KOPT-K1 (cell line): Measurements from ENCODE around the gene AP2B1.
"Not testable (repeated sequence)": the region's sequence is repeated elsewhere in the genome, so short reads cannot be mapped to it uniquely, and the experiment has no call there.

Experiments
- H3K27ac ChIP-seq: fragments of 200-600 bp; sonication (generic); 2 replicates; pipeline ENCODE4 v1.5.1; 2016; ENCODE audit warnings: antibody characterized with exemption, mild to moderate bottlenecking, low read depth, low read length; ENCODE audit not compliant: poor library complexity, severe bottlenecking
- H3K36me3 ChIP-seq: fragments of 200-600 bp; sonication (generic); 2 replicates; pipeline ENCODE4 v1.5.1; 2017; ENCODE audit warnings: antibody characterized with exemption, mild to moderate bottlenecking, low read length, moderate library complexity; ENCODE audit not compliant: insufficient read depth
- H3K9me3 ChIP-seq: fragments of 200-600 bp; sonication (generic); 2 replicates; pipeline ENCODE4 v1.5.1; 2017; ENCODE audit warnings: antibody characterized with exemption, low read length, mild to moderate bottlenecking; ENCODE audit not compliant: insufficient read depth, poor library complexity, severe bottlenecking

AP2B1 gene

DNA sequence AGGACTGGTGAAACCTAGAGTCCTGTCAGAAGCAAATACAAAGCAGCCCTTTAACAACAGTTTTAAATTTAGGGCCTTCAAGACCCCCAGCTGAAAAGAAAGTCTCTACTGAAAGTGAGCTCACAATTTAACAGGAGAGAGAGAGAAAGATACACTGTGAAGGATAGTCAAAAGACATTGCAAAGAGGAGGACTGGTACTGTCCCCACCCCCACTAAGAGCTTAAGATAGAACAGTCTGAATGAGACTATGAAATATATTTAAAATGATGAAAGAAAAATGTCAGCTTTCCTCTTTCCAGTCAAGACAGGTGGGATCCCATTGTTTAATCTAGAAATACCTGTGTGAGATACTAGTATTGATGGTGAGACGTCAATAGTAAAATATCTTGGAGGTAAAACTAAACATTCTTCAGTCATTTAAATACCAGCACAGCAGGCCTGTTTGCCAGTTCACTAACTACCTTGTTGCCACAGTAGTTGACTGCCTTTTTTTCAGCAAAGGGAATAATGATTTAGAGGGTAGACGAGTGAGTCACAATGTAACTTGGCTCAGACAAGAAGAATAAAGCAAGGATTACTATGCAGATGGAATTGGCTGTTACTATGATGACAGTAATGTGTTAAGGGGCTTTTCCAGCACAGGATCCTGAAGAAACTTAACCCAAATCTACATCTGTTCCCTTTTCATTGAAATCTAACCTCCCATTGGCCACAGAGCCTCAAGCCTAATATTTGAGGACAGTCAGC is 97.1 kb downstream of the AP2B1 start:
- Histone ChIP-seq H3K27ac (no peak overlapping the region), H3K9me3 (no peaks in the 10 kb centered on the region), H3K36me3 (peaks cover 76% of the 10 kb centered on the region)

DNA sequence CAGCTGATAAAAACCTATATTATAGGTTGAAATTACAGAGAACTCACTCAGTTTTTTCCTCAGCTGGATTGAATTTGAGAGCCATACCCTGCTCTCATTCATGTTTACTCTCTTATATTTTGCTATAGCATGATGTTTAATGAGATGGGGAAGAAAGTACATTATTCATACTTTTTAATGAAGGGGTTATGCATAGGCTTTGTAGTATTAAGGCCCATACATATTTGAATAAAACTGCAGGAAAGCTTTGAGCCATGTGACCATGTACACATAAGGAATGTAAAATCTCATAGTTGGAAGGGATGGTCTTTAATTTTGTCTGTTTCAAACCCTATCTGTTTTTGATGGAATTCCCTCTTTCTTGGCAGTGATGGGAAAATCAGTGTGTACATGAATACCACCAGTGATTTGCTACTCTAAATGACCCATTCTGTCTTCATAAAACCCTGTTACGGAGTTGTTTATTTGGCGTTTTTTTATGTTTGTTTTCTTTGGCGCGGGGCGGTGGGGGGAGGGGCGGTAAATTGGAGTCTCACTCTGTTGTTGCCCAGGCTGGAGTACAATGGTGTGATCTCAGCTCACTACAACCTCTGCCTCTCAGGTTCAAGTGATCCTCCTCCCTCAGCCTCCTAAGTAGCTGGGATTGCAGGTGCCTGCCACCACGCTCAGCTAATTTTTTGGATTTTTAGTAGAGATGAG is 105.5 kb downstream of the AP2B1 start:
- no peak overlapping the region for H3K27ac ChIP-seq
- peaks cover 82% of the 10 kb centered on the region for H3K36me3 ChIP-seq
- H3K9me3 ChIP-seq = no peaks in the 10 kb centered on the region

DNA sequence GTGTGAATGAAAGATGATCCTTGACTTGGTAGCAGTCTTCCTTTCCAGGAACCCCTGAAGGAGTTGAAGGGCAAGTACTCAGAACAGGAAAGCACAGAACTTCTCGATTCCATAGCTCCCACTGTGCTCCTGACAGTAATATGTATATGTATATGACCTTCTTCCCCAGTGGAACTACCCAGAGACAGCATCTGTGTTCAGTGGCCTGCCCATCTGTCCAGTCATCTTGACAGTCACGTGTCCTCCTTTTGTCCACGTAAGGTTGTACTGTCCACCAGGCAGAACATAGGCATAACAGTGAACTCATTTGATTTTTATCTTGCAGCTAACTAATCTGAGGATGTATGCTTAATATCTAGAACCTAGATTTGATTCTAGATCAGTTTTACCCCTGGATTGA is 106.5 kb downstream of the AP2B1 start:
- Histone ChIP-seq H3K36me3 (peaks cover 76% of the 10 kb centered on the region), H3K27ac (no peak overlapping the region), H3K9me3 (no peaks in the 10 kb centered on the region)

DNA sequence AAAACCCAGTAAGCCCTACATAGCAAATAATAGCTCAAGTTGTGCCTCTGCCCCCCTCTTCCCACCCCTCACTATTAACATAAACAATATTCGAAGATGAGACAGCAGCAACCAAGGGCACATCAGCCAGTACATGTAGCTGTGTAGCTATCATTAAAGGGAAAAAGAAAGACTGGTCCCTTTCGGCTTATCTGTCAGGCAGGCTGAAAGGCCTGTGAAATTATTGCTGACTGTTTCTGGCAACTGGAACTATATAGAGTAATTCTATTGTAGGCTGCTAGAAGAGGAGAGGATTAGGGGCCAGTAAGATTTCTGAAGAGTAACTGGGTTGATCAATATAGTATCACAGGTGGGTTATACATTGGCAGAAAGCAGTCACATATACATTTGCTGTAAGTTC is 107.8 kb downstream of the AP2B1 start:
- Histone ChIP-seq H3K36me3 (peaks cover 70% of the 10 kb centered on the region), H3K27ac (no peak overlapping the region), H3K9me3 (no peaks in the 10 kb centered on the region)

DNA sequence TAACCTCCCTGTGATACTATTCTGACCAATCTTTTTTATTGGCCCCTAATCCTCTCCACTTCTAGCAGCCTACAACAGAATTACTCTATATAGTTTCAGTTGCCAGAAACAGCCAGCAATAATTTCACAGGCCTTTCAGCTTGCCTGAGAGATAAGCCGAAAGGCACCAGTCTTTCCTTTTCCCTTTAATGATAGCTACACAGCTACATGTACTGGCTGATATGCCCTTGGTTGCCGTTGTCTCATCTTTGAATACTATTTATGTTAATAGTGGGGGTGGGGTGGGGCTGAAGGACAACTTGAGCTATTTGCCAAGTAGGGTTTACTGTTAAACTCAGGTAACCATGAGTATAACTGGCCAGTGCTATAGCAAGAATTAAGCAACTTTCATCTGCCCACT is 108.5 kb downstream of the AP2B1 start:
- Histone ChIP-seq H3K9me3 (no peaks in the 10 kb centered on the region), H3K27ac (no peak overlapping the region), H3K36me3 (peaks cover 63% of the 10 kb centered on the region)

DNA sequence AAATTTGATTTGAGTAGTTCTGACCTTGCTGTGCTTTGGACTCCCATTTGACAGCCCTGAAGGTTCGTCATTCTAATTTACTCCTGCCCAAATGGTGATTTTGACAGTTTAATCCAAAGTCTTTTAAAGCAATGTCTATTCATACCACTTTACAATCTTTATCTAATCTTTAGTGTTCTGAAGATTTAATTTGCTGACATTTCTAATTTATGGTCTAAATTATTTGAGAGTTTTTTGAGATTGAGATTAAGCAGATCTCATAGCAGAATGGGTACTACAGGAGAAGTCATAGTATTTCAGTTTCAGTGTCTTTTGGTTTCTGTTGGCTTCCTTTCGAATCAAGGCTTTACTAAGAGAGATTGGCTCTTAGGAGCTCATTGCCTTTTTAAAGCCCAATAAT is 111.7 kb downstream of the AP2B1 start:
- Histone ChIP-seq H3K36me3 (peaks cover 47% of the 10 kb centered on the region), H3K9me3 (no peaks in the 10 kb centered on the region), H3K27ac (no peak overlapping the region)

DNA sequence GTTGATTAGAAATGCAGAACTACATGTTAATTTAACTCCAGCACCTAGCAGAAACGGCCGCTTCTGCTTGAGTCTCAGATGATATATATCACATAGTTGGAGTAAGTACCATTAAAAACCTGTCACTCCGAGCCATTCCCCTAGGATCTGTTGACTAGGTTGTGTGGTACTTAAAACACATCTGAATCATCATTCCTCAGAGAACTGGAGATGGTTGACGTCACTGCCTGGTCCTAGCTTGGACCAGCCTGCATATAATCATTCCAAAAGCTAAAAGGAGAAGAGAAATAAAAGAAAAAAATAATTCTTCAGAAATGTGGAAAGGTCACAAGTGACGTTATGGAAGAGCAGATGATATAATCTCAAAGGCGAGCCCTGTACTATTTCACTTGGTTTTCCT is 113.0 kb downstream of the AP2B1 start:
- H3K36me3 ChIP-seq = peaks cover 34% of the 10 kb centered on the region
- no peaks in the 10 kb centered on the region for H3K9me3 ChIP-seq
- H3K27ac ChIP-seq = no peak overlapping the region

DNA sequence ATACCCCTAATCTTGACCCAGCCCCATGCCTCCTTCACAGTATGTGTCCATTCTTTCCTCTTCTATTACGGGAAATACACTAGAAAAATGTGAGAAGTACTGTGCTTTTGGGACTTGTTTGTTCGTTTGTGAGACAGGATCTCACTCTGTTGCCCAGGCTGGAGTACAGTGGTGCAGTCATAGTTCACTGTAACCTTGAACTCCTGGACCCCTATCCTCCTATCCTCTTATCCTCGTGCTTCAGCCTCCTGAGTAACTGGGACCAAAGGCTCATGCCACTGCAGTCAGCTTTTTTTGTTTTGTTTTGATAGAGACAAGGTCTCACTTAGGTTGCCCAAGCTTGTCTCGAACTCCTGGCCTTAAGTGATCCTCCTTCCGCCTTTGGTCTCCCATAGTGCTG is 114.4 kb downstream of the AP2B1 start:
- H3K9me3 ChIP-seq = no peaks in the 10 kb centered on the region
- peaks cover 20% of the 10 kb centered on the region for H3K36me3 ChIP-seq
- no peak overlapping the region for H3K27ac ChIP-seq

DNA sequence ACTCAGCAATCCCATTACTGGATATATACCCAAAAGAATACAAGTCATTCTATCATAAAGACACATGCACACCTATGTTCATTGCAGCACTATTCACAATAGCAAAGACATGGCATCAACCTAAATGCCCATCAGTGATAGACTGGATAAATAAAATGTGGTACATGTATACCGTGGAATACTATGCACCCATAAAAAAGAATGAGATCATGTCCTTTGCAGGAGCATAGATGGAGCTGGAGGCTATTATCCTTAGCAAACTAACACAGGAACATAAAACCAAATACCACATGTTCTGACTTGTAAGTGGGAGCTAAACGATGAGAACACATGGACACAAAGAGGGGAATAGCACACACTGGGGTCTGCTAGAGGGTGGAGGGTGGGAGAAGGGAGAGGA is 116.2 kb downstream of the AP2B1 start:
- H3K36me3 ChIP-seq = peaks cover 10% of the 10 kb centered on the region; the same call in 1 of the 2 replicates
- not testable (repeated sequence) for H3K9me3 ChIP-seq, H3K27ac ChIP-seq

DNA sequence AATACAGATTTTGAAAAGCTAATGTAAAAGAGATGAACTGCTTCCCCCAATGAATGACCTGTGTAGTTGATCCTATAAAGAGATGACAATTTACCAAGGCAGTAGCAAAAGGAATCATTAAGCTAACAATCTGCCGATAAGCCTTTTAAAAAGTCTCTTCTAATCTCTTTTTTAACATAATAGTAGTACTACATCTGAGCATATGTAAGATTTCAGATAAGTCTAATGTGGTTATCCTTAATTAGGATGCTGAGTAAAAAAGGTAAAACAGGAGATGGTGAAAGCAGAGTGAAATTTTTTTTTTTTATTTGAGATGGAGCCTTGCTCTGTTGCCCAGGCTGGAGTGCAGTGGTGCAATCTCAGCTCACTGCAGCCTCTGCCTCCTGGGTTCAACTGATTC is 118.1 kb downstream of the AP2B1 start:
- no peak overlapping the region for H3K27ac ChIP-seq
- no peaks in the 10 kb centered on the region for H3K9me3 ChIP-seq
- H3K36me3 ChIP-seq = peaks cover 7% of the 10 kb centered on the region

DNA sequence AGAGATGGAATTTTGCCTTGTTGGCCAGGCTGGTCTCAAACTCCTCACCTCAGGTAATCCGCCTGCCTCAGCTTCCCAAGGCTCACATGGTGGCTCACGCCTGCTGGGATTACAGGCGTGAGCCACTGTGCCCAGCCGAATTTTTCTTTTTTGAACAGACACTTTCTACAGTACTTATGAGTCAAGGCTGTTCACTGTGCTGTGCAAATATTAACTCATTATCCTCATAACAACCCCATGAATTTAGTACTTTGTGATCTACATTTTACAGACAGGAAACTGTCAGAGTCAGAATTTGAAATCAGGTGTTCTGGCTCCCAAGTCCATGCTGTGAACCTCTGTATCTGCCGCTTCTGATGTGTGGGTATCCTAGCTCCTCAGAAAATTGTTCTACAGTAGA is 118.6 kb downstream of the AP2B1 start:
- Histone ChIP-seq H3K9me3 (no peaks in the 10 kb centered on the region), H3K36me3 (peaks cover 12% of the 10 kb centered on the region), H3K27ac (no peak overlapping the region)

DNA sequence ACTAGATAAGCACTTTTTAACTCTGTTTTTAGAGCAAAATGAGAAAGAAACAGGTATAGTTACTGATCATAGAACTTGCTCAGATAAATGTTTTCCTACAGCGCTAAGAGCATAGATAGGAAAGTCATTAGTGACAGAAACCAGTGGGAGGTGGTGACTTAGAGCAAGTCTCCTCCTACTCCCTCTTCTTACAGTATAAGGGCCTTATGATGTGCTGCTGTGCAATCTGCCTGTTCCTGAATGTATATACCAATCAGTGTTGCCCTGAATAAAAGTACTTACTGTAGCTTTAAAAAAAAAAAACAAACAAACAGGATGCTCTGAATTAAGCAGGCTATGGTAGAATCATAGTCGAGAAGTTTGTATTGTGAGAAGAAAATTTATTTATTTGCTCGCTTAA is 121.0 kb downstream of the AP2B1 start:
- no peak overlapping the region for H3K27ac ChIP-seq
- peaks cover 24% of the 10 kb centered on the region for H3K36me3 ChIP-seq
- H3K9me3 ChIP-seq = no peaks in the 10 kb centered on the region

DNA sequence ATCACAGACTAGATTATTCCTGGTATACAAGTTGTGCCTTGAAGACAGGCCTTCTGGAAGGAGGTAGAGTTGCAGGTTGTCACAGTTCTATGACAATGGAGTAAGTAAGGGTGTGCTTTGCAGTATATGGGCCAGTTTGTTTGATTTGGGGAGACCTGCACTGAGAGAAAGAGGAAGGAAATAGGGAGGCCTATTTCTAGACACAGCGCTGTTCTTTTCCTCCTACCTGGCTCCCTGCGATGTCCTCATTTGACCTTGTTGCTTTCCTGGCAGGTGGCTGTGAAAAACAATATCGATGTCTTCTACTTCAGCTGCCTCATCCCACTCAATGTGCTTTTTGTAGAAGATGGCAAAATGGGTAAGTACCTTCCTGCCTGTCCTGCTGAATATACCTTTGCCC is 121.8 kb downstream of the AP2B1 start:
- Histone ChIP-seq H3K9me3 (no peaks in the 10 kb centered on the region), H3K27ac (no peak overlapping the region), H3K36me3 (peaks cover 28% of the 10 kb centered on the region)

DNA sequence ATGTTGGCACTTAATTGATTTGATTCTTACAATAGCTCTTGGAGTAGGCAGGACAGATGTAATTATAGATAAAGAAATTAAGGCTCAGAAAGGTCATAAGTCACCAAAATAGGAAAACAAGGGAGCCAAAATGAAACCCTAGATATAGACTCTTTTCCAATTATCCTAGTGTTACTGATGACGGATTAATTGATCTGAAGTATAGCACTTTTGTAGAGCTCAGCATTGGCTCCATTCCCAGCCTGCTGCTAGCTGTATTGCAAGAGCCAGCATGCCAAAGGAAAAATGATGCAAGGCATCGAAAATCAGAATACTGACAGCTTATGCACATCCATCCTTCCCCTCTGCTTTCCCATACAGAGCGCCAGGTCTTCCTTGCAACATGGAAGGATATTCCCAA is 122.8 kb downstream of the AP2B1 start:
- no peaks in the 10 kb centered on the region for H3K9me3 ChIP-seq
- peaks cover 37% of the 10 kb centered on the region for H3K36me3 ChIP-seq
- H3K27ac ChIP-seq = no peak overlapping the region

DNA sequence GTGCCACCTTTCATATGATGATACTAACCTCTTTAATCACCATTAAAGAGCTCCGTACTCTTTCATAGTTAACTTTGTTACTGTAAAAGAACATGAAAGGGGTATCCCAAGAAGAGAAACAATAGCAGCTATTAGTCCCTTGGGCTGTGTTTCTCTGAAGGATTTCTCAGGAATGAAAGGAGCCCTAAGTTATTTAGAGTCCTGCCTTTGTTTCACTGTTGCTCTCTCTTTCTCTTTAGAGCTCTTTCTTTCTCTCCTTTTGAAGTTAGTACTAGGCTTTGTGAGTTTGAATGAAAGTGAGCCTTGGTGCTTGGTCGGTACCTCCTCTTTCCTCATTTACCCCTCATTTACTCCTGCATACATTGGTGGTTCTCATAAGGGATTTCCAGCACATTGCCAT is 123.8 kb downstream of the AP2B1 start:
- H3K9me3 ChIP-seq = no peaks in the 10 kb centered on the region
- H3K36me3 ChIP-seq = peaks cover 43% of the 10 kb centered on the region
- H3K27ac ChIP-seq = no peak overlapping the region
